ENCODE measurements around the gene SVIL. TPM values are rescaled to one million over a fixed set of nuclear protein-coding genes. Genes with fewer than 3 reads are reported as not detected.
"Not testable (repeated sequence)": the region's sequence is repeated elsewhere in the genome, so short reads cannot be mapped to it uniquely, and the experiment has no call there.

The SVIL gene
- total RNA-seq, 1 experiment from 2014 or later = 10.8 TPM

GRCh38 chr10:29623797-29624196, 11.0 kb downstream of the SVIL start:
- no peak for DNase-seq (ENCODE audit: extremely low read depth, low read depth)

- no peak for DNase-seq (ENCODE audit: extremely low read depth, low read depth)
Observed at GRCh38 chr10:29622382-29622922, 12.3 kb downstream of the SVIL start.

GRCh38 chr10:29621161-29621560, 13.6 kb downstream of the SVIL start:
- no peak for DNase-seq (ENCODE audit: extremely low read depth, low read depth)

GRCh38 chr10:29620112-29620690, 14.6 kb downstream of the SVIL start:
- no peak for DNase-seq (ENCODE audit: extremely low read depth, low read depth)

GRCh38 chr10:29619241-29619669, 15.5 kb downstream of the SVIL start:
- DNase-seq (ENCODE audit: extremely low read depth, low read depth) = no peak

GRCh38 chr10:29618341-29619171, 16.2 kb downstream of the SVIL start:
- DNase-seq (ENCODE audit: extremely low read depth, low read depth) = no peak

- DNase-seq (ENCODE audit: extremely low read depth, low read depth) = no peak
Observed at GRCh38 chr10:29617880-29618340, 16.9 kb downstream of the SVIL start.

- no peak for DNase-seq (ENCODE audit: extremely low read depth, low read depth)
Observed at GRCh38 chr10:29616542-29616941, 18.2 kb downstream of the SVIL start.

GRCh38 chr10:29615195-29615594, 19.6 kb downstream of the SVIL start:
- DNase-seq (ENCODE audit: extremely low read depth, low read depth) = no peak

GRCh38 chr10:29614289-29614688, 20.5 kb downstream of the SVIL start:
- not testable (repeated sequence) for DNase-seq (ENCODE audit: extremely low read depth, low read depth)

- DNase-seq (ENCODE audit: extremely low read depth, low read depth) = no peak
Observed at GRCh38 chr10:29613791-29614190, 21.0 kb downstream of the SVIL start.

GRCh38 chr10:29613196-29613595, 21.6 kb downstream of the SVIL start:
- no peak for DNase-seq (ENCODE audit: extremely low read depth, low read depth)

- DNase-seq (ENCODE audit: extremely low read depth, low read depth) = no peak
Observed at GRCh38 chr10:29612657-29613056, 22.1 kb downstream of the SVIL start.

- DNase-seq (ENCODE audit: extremely low read depth, low read depth) = no peak
Observed at GRCh38 chr10:29611781-29612381, 22.9 kb downstream of the SVIL start.

GRCh38 chr10:29610876-29611647, 23.7 kb downstream of the SVIL start:
- DNase-seq (ENCODE audit: extremely low read depth, low read depth) = no peak

- not testable (repeated sequence) for DNase-seq (ENCODE audit: extremely low read depth, low read depth)
Observed at GRCh38 chr10:29610331-29610730, 24.4 kb downstream of the SVIL start.

GRCh38 chr10:29609696-29610095, 25.1 kb downstream of the SVIL start:
- no peak for DNase-seq (ENCODE audit: extremely low read depth, low read depth)

GRCh38 chr10:29608476-29609301, 26.1 kb downstream of the SVIL start:
- DNase-seq (ENCODE audit: extremely low read depth, low read depth) = no peak

GRCh38 chr10:29608062-29608461, 26.7 kb downstream of the SVIL start:
- DNase-seq (ENCODE audit: extremely low read depth, low read depth) = no peak

- DNase-seq (ENCODE audit: extremely low read depth, low read depth) = no peak
Observed at GRCh38 chr10:29607576-29607975, 27.2 kb downstream of the SVIL start.

Data from NCI-H460 (cell line).